ENCODE data around the gene SLC1A6. TPM values are rescaled to one million over a fixed set of nuclear protein-coding genes. Genes with fewer than 3 reads are reported as not detected.
"Not testable (repeated sequence)": the region's sequence is repeated elsewhere in the genome, so short reads cannot be mapped to it uniquely, and the experiment has no call there.

The SLC1A6 gene
- total RNA-seq, 1 donor: not detected

- Histone ChIP-seq H3K79me2 (ENCODE audit: insufficient read depth, low read length) (no peaks in the 10 kb centered on the region), H4K20me1 (ENCODE audit: insufficient read depth, low read length) (no peaks in the 10 kb centered on the region), H3K4me1 (ENCODE audit: insufficient read depth, low read length) (no peaks in the 10 kb centered on the region), H3K27ac (ENCODE audit: low read depth, low read length) (no peak overlapping the region), H3K36me3 (ENCODE audit: insufficient read depth, low read length) (no peaks in the 10 kb centered on the region), H2AFZ (ENCODE audit: low read length) (no peak overlapping the region), H3K4me3 (ENCODE audit: insufficient read depth, low read length) (no peak overlapping the region), H3K9me3 (ENCODE audit: low read depth, low read length) (no peaks in the 10 kb centered on the region), H3K27me3 (ENCODE audit: insufficient read depth, low read length) (no peaks in the 10 kb centered on the region), H3K4me2 (ENCODE audit: insufficient read depth, low read length) (no peak overlapping the region)
- TF ChIP-seq CTCF (IDR thresholded peaks at IDR 0.05; ENCODE audit: extremely low read depth, low read depth, low read length): no peak
- DNase-seq (ENCODE audit: insufficient read length, low spot score, missing footprints): no peak
Observed at GRCh38 chr19:15021286-15022007, 41.8 kb upstream of the SLC1A6 start.

- not testable (repeated sequence) for H3K4me3 ChIP-seq (ENCODE audit: insufficient read depth, low read length); DNase-seq (ENCODE audit: insufficient read length, low spot score, missing footprints); H3K79me2 ChIP-seq (ENCODE audit: insufficient read depth, low read length); H4K20me1 ChIP-seq (ENCODE audit: insufficient read depth, low read length); H3K4me2 ChIP-seq (ENCODE audit: insufficient read depth, low read length); H3K4me1 ChIP-seq (ENCODE audit: insufficient read depth, low read length); H2AFZ ChIP-seq (ENCODE audit: low read length); H3K9me3 ChIP-seq (ENCODE audit: low read depth, low read length); H3K27me3 ChIP-seq (ENCODE audit: insufficient read depth, low read length); H3K27ac ChIP-seq (ENCODE audit: low read depth, low read length); H3K36me3 ChIP-seq (ENCODE audit: insufficient read depth, low read length)
Observed at GRCh38 chr19:15018836-15019235, 39.2 kb upstream of the SLC1A6 start.

DNA sequence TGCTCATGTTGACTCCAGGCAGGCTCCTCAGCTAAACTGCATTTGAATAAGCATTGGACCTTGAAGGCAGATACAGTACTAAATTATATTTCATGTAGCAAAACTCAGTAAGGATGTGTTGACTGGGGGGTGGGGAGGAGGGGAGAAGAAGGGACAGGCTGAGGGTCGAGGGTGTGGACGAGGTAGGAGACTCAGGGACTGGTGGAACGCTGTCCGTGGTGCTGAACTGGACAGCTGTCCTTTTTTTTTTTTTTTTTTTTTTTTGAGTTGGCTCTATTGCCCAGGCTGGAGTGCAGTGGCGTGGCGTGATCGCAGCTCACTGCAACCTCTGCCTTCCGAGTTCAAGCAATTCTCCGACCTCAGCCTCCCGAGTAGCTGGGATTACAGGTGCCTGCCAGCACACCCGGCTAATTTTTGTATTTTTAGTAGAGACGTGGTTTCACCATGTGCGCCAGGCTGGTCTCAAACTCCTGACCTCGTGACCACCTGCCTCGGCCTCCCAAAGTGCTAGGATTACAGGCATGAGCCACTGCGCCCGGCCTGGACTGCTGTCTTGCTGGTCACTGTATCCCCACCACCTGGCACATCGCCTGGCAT lies 36.4 kb upstream of the SLC1A6 start:
- Histone ChIP-seq H4K20me1 (ENCODE audit: insufficient read depth, low read length) (no peaks in the 10 kb centered on the region), H2AFZ (ENCODE audit: low read length) (no peak overlapping the region), H3K79me2 (ENCODE audit: insufficient read depth, low read length) (no peaks in the 10 kb centered on the region), H3K9me3 (ENCODE audit: low read depth, low read length) (no peaks in the 10 kb centered on the region), H3K4me3 (ENCODE audit: insufficient read depth, low read length) (no peak overlapping the region), H3K4me1 (ENCODE audit: insufficient read depth, low read length) (no peaks in the 10 kb centered on the region), H3K27ac (ENCODE audit: low read depth, low read length) (no peak overlapping the region), H3K27me3 (ENCODE audit: insufficient read depth, low read length) (no peaks in the 10 kb centered on the region), H3K4me2 (ENCODE audit: insufficient read depth, low read length) (no peak overlapping the region), H3K36me3 (ENCODE audit: insufficient read depth, low read length) (no peaks in the 10 kb centered on the region)
- no peak for TF ChIP-seq CTCF (IDR thresholded peaks at IDR 0.05; ENCODE audit: extremely low read depth, low read depth, low read length)
- DNase-seq (ENCODE audit: insufficient read length, low spot score, missing footprints): peak; percentile 72

DNA sequence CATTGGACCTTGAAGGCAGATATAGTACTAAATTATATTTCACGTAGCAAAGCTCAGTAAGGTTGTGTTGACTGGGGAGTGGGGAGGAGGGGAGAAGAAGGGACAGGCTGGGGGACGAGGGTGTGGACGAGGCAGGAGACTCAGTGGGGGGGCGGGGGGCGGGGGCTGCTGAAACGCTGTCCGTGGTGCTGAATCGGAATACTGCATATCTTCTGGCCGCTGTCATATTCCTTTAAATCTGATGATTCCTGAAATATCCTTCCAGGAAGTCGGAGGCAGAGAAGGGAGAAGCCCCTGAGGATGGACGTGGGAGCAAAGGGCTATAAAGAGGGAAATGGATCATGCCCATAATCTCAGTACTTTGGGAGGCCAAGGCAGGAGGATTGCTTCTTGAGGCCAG lies 34.9 kb upstream of the SLC1A6 start:
- H3K27ac ChIP-seq (ENCODE audit: low read depth, low read length): no peak overlapping the region
- no peaks in the 10 kb centered on the region for H3K4me1 ChIP-seq (ENCODE audit: insufficient read depth, low read length)

More for the DNA sequence above, 34.9 kb upstream of the SLC1A6 start:
- Histone ChIP-seq H3K36me3 (ENCODE audit: insufficient read depth, low read length) (no peaks in the 10 kb centered on the region), H3K4me3 (ENCODE audit: insufficient read depth, low read length) (no peak overlapping the region), H3K27me3 (ENCODE audit: insufficient read depth, low read length) (no peaks in the 10 kb centered on the region), H2AFZ (ENCODE audit: low read length) (no peak overlapping the region), H3K4me2 (ENCODE audit: insufficient read depth, low read length) (no peak overlapping the region), H3K79me2 (ENCODE audit: insufficient read depth, low read length) (no peaks in the 10 kb centered on the region), H3K9me3 (ENCODE audit: low read depth, low read length) (no peaks in the 10 kb centered on the region), H4K20me1 (ENCODE audit: insufficient read depth, low read length) (no peaks in the 10 kb centered on the region)
- no peak for TF ChIP-seq CTCF (IDR thresholded peaks at IDR 0.05; ENCODE audit: extremely low read depth, low read depth, low read length)
- DNase-seq (ENCODE audit: insufficient read length, low spot score, missing footprints): no peak

Data from osteoblast (primary cell).